Heart left ventricle (tissue), 16 donors: ENCODE measurements around the gene ZNF333. TPM values are rescaled to one million over a fixed set of nuclear protein-coding genes. Genes with fewer than 3 reads are reported as not detected.
"Not testable (repeated sequence)": the region's sequence is repeated elsewhere in the genome, so short reads cannot be mapped to it uniquely, and the experiment has no call there.

Source experiments
- ATAC-seq, 4 donors: fragments of 200-7000 bp; cut with Tn5 transposase; one replicate each; pipeline ENCODE4 v1.9.1; 2020 to 2022; ENCODE audit warnings: moderate library complexity in 4 of 4, mild to moderate bottlenecking in 3 of 4, moderate number of reproducible peaks in 1 of 4
- DNase-seq, 5 donors: peaks; one replicate each; pipeline ENCODE4 v3.0.0-alpha.2; 2020
- H3K27ac ChIP-seq, 12 donors: fragments of 200-600 bp; sonication (generic) in 4 of 12; one replicate each; pipeline versions ENCODE4 v1.5.0 to v1.8.0; 2016 to 2022; ENCODE audit warnings: mild to moderate bottlenecking in 2 of 12
- H3K27me3 ChIP-seq, 9 donors: fragments of 200-600 bp; sonication (generic) in 2 of 9; one replicate each; pipeline versions ENCODE4 v1.5.1 to v1.8.0; 2016 to 2022; ENCODE audit warnings: mild to moderate bottlenecking in 3 of 9
- H3K36me3 ChIP-seq, 9 donors: fragments of 200-600 bp; sonication (generic) in 2 of 9; one replicate each; pipeline versions ENCODE4 v1.5.0 to v1.8.0; 2018 to 2022; ENCODE audit warnings: mild to moderate bottlenecking in 2 of 9
- H3K4me1 ChIP-seq, 12 donors: fragments of 200-600 bp; sonication (generic) in 4 of 12; one replicate each; pipeline versions ENCODE4 v1.5.0 to v1.8.0; 2016 to 2022; ENCODE audit warnings: mild to moderate bottlenecking in 3 of 12
- H3K4me3 ChIP-seq, 12 donors: fragments of 200-600 bp; sonication (generic) in 4 of 12; one replicate each; pipeline versions ENCODE4 v1.5.0 to v1.8.0; 2017 to 2022; ENCODE audit warnings: mild to moderate bottlenecking in 9 of 12, moderate library complexity in 4 of 12
- H3K9me3 ChIP-seq, 12 donors: fragments of 200-600 bp; sonication (generic) in 4 of 12; one replicate each; pipeline versions ENCODE4 v1.5.0 to v1.8.0; 2016 to 2022; ENCODE audit warnings: mild to moderate bottlenecking in 1 of 12
- CTCF ChIP-seq, 12 donors: fragments of 200-600 bp; sonication (generic) in 4 of 12; IDR thresholded peaks; one replicate each; pipeline versions ENCODE4 v1.5.0 to v1.8.0; 2018 to 2022; ENCODE audit warnings: antibody characterized with exemption in 12 of 12, mild to moderate bottlenecking in 5 of 12
- POLR2A ChIP-seq, 2 donors: fragments of 450-650 bp; IDR thresholded peaks; one replicate each; pipeline ENCODE4 v1.6.1; 2017; ENCODE audit warnings: antibody characterized with exemption in 2 of 2, mild to moderate bottlenecking in 2 of 2, moderate library complexity in 2 of 2
- WGBS, 4 donors: extraction: QIAGEN DNeasy Blood & Tissue Kit in 2 of 4; methylation state at CpG; one replicate each; pipeline versions ENCODE4 v1.1.5 to v1.1.7; 2013 to 2018; 5-methylcytosine and 5-hydroxymethylcytosine counted together
- intact Hi-C, 10 donors: fragments of 100-400 bp; cut with DNase I; formaldehyde crosslinking; loops; one replicate each; pipeline versions ENCODE4 v1.11.1 to v1.14.2; 2022
- polyA plus RNA-seq, 2 donors: library from polyadenylated mRNA; stranded (reverse); fragments of 200-250 nt; gene quantifications; one replicate each; pipeline ENCODE4 v1.2.3, GENCODE V29; 2013
- total RNA-seq, 9 donors: library from RNA; depleted of rRNA in 2 of 9; stranded (reverse); fragments of >200 nt in 2 of 9; fragmentation: NEBNext Ultra II Directional in 3 of 9; extraction: Animal tissue kit (Norgen Biotek cat#: 25700) in 3 of 9; gene quantifications; one replicate each; pipeline versions ENCODE4 v1.1.0 to v1.2.4, GENCODE V29; 2016 to 2023
- donor health status: ischemic (EF 13 %, LVEDD 7.1; RV severe dilation, severe dysfunction).
- donor health status: healthy with polysubstance abuse.
- donor health status: DM: no; HTN: yes; CAD: no.
- donor health status: DM: no; HTN: no; CAD: no.
- donor health status: ischemic (EF 25% LVEDD 6.9; RV normal size, moderate dysfunction).
- donor health status: ischemic (EF 25% LVEDD 5.7; RV mildly dilated, moderate dysfunction).
- donor health status: healthy.
- donor health status: DM: yes; HTN: yes; CAD: no.
- donor health status: ischemic (EF 35%, LVEDD 5.7; RV mildly dilated, moderate dysfunction).
- donor health status: nonischemic (EF 11% LVEDD 7.7; RV severe dilation, severe dysfunction).
- donor health status: DM: yes; HTN: yes; CAD: no.
- donor health status: PGD.
- donor health status: ischemic (EF 29% LVEDD 5.4; RV normal size, mild dysfunction).
- donor health status: nonischemic (EF 23%, LVEDD 6.1; RV moderate dilation, normal function).

ZNF333 gene
- total and polyA plus RNA-seq, 11 donors = 5.0 to 12.1 (median 8.6) TPM

DNA sequence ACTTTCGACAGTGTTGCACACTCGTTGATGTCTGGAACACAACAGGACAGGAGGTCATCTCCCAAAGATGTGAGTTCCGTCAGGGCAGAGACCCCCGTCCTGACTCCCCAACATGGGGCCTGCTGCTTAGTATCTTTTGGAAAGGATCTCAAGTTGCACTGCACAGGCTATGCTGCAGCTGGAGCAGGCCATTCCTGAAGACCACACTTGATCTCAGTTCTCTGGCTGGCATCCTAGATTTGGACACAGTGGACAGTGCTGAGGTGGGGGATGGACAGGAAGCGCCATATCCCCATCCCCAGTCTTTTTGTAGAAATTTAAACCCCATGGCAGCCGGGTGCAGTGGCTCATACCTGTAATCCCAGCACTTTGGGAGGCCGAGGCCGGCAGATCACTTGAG, 82.6 kb downstream of the ZNF333 start:
- no peak overlapping the region for H3K4me3 ChIP-seq
- 75 to 85% (median 83%) methylated on average over 8 of the region's 8 CpGs for WGBS, 4 donors
- peaks cover 0 to 10% (median 0%) of the 10 kb centered on the region in 12 donors for H3K4me1 ChIP-seq
- DNase-seq (no peak), ATAC-seq (no peak)
- H3K27ac ChIP-seq = no peak overlapping the region
- no peaks in the 10 kb centered on the region for H3K9me3 ChIP-seq
- no peak for TF ChIP-seq CTCF (IDR thresholded peaks at IDR 0.05)
- TF ChIP-seq POLR2A (IDR thresholded peaks at IDR 0.05) = no peak
- intact Hi-C loops = no loop called here
- peaks cover 0 to 39% (median 3%) of the 10 kb centered on the region in 9 donors for H3K27me3 ChIP-seq
- H3K36me3 ChIP-seq = peaks cover 0 to 35% (median 0%) of the 10 kb centered on the region in 9 donors

- ATAC-seq (no peak), DNase-seq (no peak)
- intact Hi-C loops = no loop called here
- Histone ChIP-seq H3K4me1 (peaks cover 0 to 10% (median 0%) of the 10 kb centered on the region in 12 donors), H3K4me3 (no peak overlapping the region), H3K27me3 (peaks cover 0 to 36% (median 3%) of the 10 kb centered on the region in 9 donors), H3K9me3 (no peaks in the 10 kb centered on the region), H3K36me3 (peaks cover 0 to 30% (median 0%) of the 10 kb centered on the region in 9 donors), H3K27ac (no peak overlapping the region)
- TF ChIP-seq POLR2A (IDR thresholded peaks at IDR 0.05) (no peak), CTCF (IDR thresholded peaks at IDR 0.05) (no peak)
- 87 to 92% (median 91%) methylated on average over 7 of the region's 7 CpGs for WGBS, 4 donors
Measured at GRCh38 chr19:14772995-14773394, 83.1 kb downstream of the ZNF333 start.

GRCh38 chr19:14773722-14774121, 83.9 kb downstream of the ZNF333 start:
- H3K4me1 ChIP-seq, intact Hi-C loops, ATAC-seq, H3K27ac ChIP-seq, H3K9me3 ChIP-seq, DNase-seq, H3K4me3 ChIP-seq: not testable (repeated sequence)
- H3K36me3 ChIP-seq = peaks cover 0 to 22% (median 0%) of the 10 kb centered on the region in 9 donors
- WGBS, 4 donors = 70 to 80% (median 75%) methylated on average over 8 to 9 of the region's 9 CpGs
- H3K27me3 ChIP-seq = peaks cover 0 to 33% (median 3%) of the 10 kb centered on the region in 9 donors

DNA sequence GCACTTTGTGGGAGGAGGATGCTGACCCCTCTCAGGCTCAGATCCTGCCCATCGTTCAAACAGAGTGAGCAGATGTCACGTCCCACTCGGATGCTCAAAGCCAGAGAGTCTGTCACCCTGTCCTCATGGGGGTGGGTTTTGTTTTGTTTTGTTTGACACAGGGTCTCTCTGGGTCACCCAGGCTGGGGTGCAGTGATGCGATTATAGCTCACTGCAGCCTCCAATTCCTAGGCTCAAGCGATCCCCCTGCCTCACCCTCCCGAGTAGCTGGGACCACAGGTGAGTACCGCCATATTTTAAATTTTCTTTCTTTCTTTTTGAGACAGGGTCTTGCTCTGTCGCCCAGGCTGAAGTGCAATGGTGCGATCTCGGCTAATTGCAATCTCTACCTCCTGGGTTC, 84.5 kb downstream of the ZNF333 start:
- Histone ChIP-seq H3K4me3 (no peak overlapping the region), H3K27me3 (peaks cover 0 to 33% (median 3%) of the 10 kb centered on the region in 9 donors), H3K4me1 (peaks cover 0 to 10% (median 0%) of the 10 kb centered on the region in 12 donors), H3K9me3 (no peaks in the 10 kb centered on the region), H3K36me3 (peaks cover 0 to 20% (median 0%) of the 10 kb centered on the region in 9 donors), H3K27ac (no peak overlapping the region)
- ATAC-seq = no peak
- intact Hi-C loops = no loop called here
- TF ChIP-seq CTCF (IDR thresholded peaks at IDR 0.05) (no peak), POLR2A (IDR thresholded peaks at IDR 0.05) (no peak)
- WGBS, 4 donors = 72 to 78% (median 73%) methylated on average over 10 of the region's 10 CpGs
- DNase-seq = no peak

GRCh38 chr19:14775326-14775725, 85.5 kb downstream of the ZNF333 start:
- H3K4me3 ChIP-seq = peak overlapping the region in 2 of 12 donors; percentile 44 to 60
- ATAC-seq, intact Hi-C loops, H3K4me1 ChIP-seq, H3K9me3 ChIP-seq, DNase-seq: not testable (repeated sequence)
- 69 to 82% (median 79%) methylated on average over 8 of the region's 8 CpGs for WGBS, 4 donors
- H3K27ac ChIP-seq = peak overlapping the region in 1 of 12 donors; percentile 66
- peaks cover 0 to 20% (median 0%) of the 10 kb centered on the region in 9 donors for H3K36me3 ChIP-seq
- peaks cover 0 to 33% (median 3%) of the 10 kb centered on the region in 9 donors for H3K27me3 ChIP-seq
